Epidermal melanocyte (primary cell): ENCODE data around the gene TNFSF11.

ENCODE experiments used
- DNase-seq: peaks from one replicate; pipeline ENCODE4 v3.0.0; 2011; ENCODE audit warnings: low spot score; ENCODE audit not compliant: insufficient read length

The TNFSF11 gene

DNA sequence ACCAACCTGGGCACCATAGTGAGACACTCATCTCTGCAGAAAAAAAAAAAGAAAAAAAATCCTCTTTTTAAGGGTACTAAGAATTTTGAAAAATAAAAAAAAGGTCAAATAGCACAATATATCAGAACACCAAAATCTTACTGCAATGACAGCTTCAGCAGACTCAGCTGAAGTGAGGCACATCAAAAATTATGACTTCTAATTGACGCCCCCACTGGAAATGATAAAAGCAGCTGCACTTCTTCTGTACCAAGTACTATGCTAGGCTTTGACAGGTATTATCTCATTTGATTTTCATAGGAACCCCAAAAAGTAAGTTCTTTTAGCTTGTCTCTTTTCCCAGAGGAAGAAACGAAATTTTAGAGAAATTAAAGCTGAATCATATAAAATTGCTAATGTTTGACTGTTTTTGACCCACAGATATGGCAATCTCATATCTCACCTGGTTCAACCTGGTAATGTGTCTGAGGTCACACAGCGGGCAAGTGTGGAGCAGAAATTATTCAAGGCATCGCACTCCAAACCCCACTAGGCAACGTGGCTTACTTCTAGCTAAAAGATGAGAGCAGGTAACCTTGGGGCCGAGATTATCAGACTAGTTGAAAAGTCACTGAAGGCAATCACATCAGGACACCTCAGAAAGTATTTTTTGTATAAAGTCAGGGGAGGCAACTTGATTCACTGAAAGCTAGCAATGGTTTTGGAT is 78.1 kb downstream of the TNFSF11 start:
- DNase-seq, result no peak

DNA sequence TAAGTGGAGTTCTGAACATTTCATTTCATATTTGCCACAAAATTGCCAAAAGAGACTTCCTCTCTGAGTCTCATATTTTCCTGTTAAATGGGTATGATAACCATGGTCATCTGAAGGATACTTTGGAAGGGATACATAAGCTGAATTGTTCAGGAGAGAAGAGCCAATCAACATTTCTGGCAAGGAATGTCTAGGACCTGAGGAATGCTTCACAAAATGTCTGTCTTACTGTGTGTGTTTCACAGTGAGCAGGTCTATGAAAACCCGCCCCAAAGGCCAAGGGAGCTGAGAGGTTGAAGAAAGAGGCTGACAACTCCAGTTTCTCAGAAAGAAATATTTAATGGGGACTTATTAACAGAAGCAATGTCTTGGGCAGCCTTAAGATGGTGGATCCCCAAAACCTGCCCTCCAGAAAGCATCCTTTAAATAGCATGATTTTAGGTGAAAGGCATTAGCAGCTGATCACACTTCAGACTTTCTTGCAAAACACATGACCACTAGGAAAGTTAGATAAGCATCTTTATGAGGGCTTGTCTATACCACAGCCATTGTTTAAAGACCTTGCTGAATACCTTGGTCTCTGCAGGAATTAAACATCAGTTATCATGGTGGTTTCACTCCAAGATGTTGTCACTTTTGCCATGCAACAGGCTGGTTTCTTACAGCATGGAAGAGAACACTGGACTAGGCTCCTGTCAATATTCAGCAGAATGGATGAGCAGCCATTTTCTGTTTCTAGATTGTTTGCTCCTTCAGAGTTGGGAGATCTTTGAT is 78.9 kb downstream of the TNFSF11 start:
- no peak for DNase-seq

DNA sequence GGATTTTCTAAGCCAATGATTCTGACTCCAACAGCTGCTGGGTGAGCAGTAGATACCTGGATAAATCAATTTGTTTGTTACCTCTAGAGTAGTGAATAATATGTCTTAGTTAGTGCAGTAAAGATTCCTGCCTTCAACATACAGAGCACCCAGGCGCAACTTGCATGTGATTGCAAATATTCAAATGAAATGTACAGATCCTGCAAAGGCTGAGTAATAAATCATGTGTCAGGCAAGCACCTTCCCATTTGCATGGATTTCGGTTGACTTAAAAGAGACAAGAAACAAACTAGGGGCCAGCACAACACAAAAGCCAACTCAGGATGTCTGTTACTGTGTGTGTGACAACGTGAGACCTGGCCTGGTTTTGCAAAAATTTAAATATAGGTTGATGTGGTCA is 79.7 kb downstream of the TNFSF11 start:
- no peak for DNase-seq

DNA sequence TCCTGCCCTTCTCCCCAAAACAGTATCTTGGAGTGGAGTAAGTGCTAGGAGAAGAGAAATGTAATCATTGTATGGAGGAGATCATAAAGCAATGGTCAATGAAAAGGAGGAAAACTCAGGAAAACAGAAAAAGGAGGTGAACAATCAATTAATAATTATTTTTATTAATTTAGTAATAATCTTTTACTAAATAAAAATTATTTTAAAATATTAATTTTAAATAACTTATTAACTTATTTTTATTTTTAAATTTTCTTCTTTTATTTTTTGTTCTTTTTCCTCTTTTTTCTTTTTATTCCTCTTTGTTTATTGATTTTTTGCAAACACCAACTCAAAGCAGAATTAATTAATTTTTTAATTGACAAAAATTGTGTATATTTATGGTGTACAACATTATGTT is 80.3 kb downstream of the TNFSF11 start:
- no peak for DNase-seq

DNA sequence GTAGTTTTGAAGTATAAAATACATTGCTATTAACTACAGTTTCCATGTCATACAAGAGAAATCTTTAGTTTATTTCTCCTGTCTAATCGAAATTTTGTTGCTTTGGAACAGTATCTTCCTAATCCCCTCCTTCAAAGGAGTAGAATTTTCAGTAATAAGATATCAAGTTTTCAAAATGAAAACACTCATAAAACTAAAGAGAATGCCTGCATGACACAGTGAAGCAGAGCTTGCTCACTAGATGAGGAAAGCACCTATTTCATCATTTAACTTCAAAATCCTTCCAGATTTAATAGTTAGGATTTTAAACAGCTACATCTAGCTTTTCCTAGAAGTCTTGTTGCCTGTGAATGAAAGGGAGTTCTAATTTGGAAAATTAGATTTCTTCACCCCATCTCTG is 80.8 kb downstream of the TNFSF11 start:
- DNase-seq, result no peak

- no peak for DNase-seq
Observed at GRCh38 chr13:42656161-42656560, 82.2 kb downstream of the TNFSF11 start.

GRCh38 chr13:42656958-42657357 is 83.0 kb downstream of the TNFSF11 start:
- no peak for DNase-seq
